ENCODE results near the gene RAD23A.

RAD23A gene

GRCh38 chr19:12924621-12925310, 20.9 kb upstream of the RAD23A start:
- Histone ChIP-seq H3K9me3 (no peaks in the 10 kb centered on the region), H3K4me3 (ENCODE audit: low read depth in 1 of 2, low read length in 1 of 2) (no peak overlapping the region), H3K4me1 (ENCODE audit: control insufficient read depth in 1 of 2, insufficient read depth in 1 of 2, low read depth in 1 of 2, low read length in 1 of 2) (no peaks in the 10 kb centered on the region), H3K36me3 (peaks cover 55% of the 10 kb centered on the region), H3K27me3 (no peaks in the 10 kb centered on the region), H3K27ac (no peak overlapping the region)
- TF ChIP-seq CTCF (IDR thresholded peaks at IDR 0.05) = no peak

- no peaks in the 10 kb centered on the region for H3K27me3 ChIP-seq
- no peak for TF ChIP-seq CTCF (IDR thresholded peaks at IDR 0.05)
- no peaks in the 10 kb centered on the region for H3K9me3 ChIP-seq
- no peak overlapping the region for H3K27ac ChIP-seq
- peaks cover 33% of the 10 kb centered on the region for H3K36me3 ChIP-seq
- peaks cover 21 to 22% of the 10 kb centered on the region in 2 experiments for H3K4me1 ChIP-seq (ENCODE audit: control insufficient read depth in 1 of 2, insufficient read depth in 1 of 2, low read depth in 1 of 2, low read length in 1 of 2)
- no peak overlapping the region for H3K4me3 ChIP-seq (ENCODE audit: low read depth in 1 of 2, low read length in 1 of 2)
Measured at GRCh38 chr19:12930002-12930645, 15.5 kb upstream of the RAD23A start.

GRCh38 chr19:12932392-12933286, 13.0 kb upstream of the RAD23A start:
- no peak for TF ChIP-seq CTCF (IDR thresholded peaks at IDR 0.05)
- Histone ChIP-seq H3K36me3 (peaks cover 19% of the 10 kb centered on the region), H3K4me1 (ENCODE audit: control insufficient read depth in 1 of 2, insufficient read depth in 1 of 2, low read depth in 1 of 2, low read length in 1 of 2) (peaks cover 38 to 40% of the 10 kb centered on the region in 2 experiments), H3K4me3 (ENCODE audit: low read depth in 1 of 2, low read length in 1 of 2) (peak overlapping the region; percentile 73 to 85), H3K27ac (peak overlapping the region; percentile 89), H3K9me3 (no peaks in the 10 kb centered on the region), H3K27me3 (no peaks in the 10 kb centered on the region)

GRCh38 chr19:12933287-12934072, 12.2 kb upstream of the RAD23A start, which contains the start of gene FARSA:
Gene FARSA, minus strand, starts transcription at chr19:12933711. Its CDS starts 15 bp downstream, at chr19:12933696.
- Histone ChIP-seq H3K27ac (peak within 1 kb of the TSS; percentile 89), H3K27me3 (no peaks in the 10 kb centered on the region), H3K36me3 (peaks cover 13% of the 10 kb centered on the region), H3K4me1 (ENCODE audit: control insufficient read depth in 1 of 2, insufficient read depth in 1 of 2, low read depth in 1 of 2, low read length in 1 of 2) (peaks cover 43 to 44% of the 10 kb centered on the region in 2 experiments), H3K4me3 (ENCODE audit: low read depth in 1 of 2, low read length in 1 of 2) (peak within 1 kb of the TSS; percentile 73 to 85), H3K9me3 (no peaks in the 10 kb centered on the region)
- TF ChIP-seq CTCF (IDR thresholded peaks at IDR 0.05) = peak; percentile 31

GRCh38 chr19:12935071-12935470, 10.6 kb upstream of the RAD23A start:
- Histone ChIP-seq H3K4me1 (ENCODE audit: control insufficient read depth in 1 of 2, insufficient read depth in 1 of 2, low read depth in 1 of 2, low read length in 1 of 2) (peaks cover 57 to 58% of the 10 kb centered on the region in 2 experiments), H3K27ac (no peak overlapping the region), H3K27me3 (no peaks in the 10 kb centered on the region), H3K9me3 (no peaks in the 10 kb centered on the region), H3K4me3 (ENCODE audit: low read depth in 1 of 2, low read length in 1 of 2) (no peak overlapping the region), H3K36me3 (peaks cover 2% of the 10 kb centered on the region)
- no peak for TF ChIP-seq CTCF (IDR thresholded peaks at IDR 0.05)
